ENCODE results near the gene TRAPPC11. TPM values are rescaled to one million over a fixed set of nuclear protein-coding genes. Genes with fewer than 3 reads are reported as not detected.

The TRAPPC11 gene
- total RNA-seq: 10 to 100 TPM; 25.0 to 32.6 TPM

DNA sequence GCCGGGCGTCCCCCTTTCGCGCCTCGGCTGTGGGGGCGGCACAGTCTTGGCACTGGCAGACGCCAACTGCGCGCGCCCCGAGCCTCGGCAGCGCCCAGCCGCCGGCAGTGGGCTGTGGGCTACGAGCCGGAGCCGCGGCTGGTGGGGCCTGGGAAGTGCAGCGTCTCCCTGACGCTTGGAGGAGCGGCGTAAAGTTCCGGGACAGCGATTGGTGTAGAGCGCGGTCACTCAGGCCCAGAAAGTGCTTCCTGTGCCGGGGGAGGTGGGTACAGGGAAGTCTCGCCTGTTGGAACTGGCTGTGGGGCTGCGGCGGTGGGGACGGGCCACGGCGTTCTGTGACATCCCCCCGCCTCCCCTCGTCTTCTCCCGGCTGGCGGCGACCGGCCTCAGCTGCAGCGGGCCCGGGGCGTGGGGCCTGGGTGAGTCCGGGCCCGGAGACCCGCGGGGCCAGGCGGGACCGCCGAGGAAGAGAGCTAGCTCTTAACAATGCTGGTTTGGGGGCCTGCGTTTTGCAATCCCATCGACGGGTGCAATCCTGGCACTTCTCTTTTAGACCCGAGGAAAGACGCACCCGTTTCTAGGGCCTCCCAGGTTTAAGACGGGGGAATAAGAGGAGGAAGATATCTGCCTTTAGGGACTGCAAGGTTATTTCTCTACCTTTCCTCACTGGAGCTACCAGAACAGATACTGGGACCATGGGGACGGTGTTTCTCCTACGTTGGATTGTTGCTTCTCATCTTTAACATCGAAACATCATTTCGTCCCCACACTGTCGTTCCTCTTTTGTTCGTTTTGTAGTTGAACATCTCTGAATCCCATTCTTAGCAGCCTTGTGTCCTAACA lies at the start of gene TRAPPC11, which contains the start of gene RWDD4:
TRAPPC11 (plus strand) TSS at position 265 of the 843 bp plus-strand sequence. CDS start 4,575 bp downstream, outside the sequence.
RWDD4 (minus strand) TSS at position 157 of the 843 bp plus-strand sequence. CDS start 233 bp downstream, outside the sequence.
- Mint-ChIP-seq H3K4me3 (peak within 1 kb of the TSS; percentile 96), H3K36me3 (ENCODE audit: low read depth) (peaks cover 5% of the 10 kb centered on the region), H3K27me3 (ENCODE audit: low read depth) (no peaks in the 10 kb centered on the region), H3K27ac (peak within 1 kb of the TSS; percentile 68), H3K4me1 (ENCODE audit: low read depth) (peaks cover 32% of the 10 kb centered on the region), H3K9me3 (no peaks in the 10 kb centered on the region)
- peak; percentile 98 for DNase-seq
- CTCF ChIA-PET: interaction anchor here (0.5 to 1.3 kb wide), 2 partner anchors 155 to 757 kb away, joined by 4 read pairs; no protein-coding TSS in a partner anchor
- intact Hi-C loops (cut with micrococcal nuclease): loop anchor here (1.0 to 10.0 kb wide), 8 partner anchors 22 to 1736 kb away; partner anchors contain the start of genes ACSL1, CASP3, CDKN2AIP and DCTD

DNA sequence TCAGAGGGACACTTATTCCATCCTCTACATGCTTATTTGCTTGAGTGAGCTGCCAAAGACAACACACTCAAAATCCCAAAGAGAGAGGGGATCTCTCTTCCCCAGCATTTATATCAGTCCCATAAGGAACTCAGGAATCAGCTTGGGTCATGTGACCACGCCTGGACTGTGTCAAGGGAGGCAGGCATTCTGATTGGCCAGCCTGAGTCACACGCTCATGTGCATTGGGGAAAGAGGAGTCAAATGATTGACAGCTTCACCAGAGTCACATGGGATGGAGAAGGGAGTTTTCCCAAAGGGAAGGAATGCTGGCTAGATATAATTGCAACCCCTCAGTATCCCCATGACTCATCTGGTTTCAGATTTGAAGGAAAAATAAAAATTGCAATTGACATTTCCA lies 49.1 kb upstream of the TRAPPC11 start:
- intact Hi-C loops (cut with micrococcal nuclease): no loop called here
- CTCF ChIA-PET: interaction anchor here (0.9 kb wide), 1 partner anchor 135 kb away, joined by 4 read pairs; no protein-coding TSS in a partner anchor

DNA sequence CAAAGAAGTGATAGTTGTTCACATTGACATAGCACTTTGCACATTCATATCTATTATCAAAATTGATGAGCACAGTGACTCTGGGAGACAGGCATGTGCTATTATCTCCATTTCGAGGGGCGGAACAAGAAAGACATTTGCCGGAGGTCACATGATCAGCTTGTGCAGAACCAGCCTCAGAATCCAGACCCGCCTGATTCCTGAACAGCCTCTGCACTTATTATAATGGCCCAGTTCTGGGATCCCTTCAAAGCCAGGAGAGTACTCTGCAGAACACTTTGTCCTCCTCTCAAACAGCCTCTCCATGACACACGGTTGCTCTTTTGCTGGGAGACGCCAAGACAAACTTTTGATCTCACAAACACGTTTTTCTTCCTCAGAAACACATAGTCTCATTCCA lies 48.5 kb upstream of the TRAPPC11 start:
- CTCF ChIA-PET: interaction anchor here (0.9 kb wide), 1 partner anchor 136 kb away, joined by 4 read pairs; no protein-coding TSS in a partner anchor
- H3K36me3 Mint-ChIP-seq (ENCODE audit: low read depth): no peaks in the 10 kb centered on the region
- peaks cover 2% of the 10 kb centered on the region for H3K27me3 Mint-ChIP-seq (ENCODE audit: low read depth)
- intact Hi-C loops (cut with micrococcal nuclease): no loop called here
- H3K4me3 Mint-ChIP-seq: no peak overlapping the region
- no peaks in the 10 kb centered on the region for H3K9me3 Mint-ChIP-seq
- DNase-seq: no peak
- no peaks in the 10 kb centered on the region for H3K4me1 Mint-ChIP-seq (ENCODE audit: low read depth)
- no peak overlapping the region for H3K27ac Mint-ChIP-seq

More for the DNA sequence above, 49.1 kb upstream of the TRAPPC11 start:
- Mint-ChIP-seq H3K27ac (no peak overlapping the region), H3K4me3 (no peak overlapping the region), H3K4me1 (ENCODE audit: low read depth) (no peaks in the 10 kb centered on the region), H3K36me3 (ENCODE audit: low read depth) (no peaks in the 10 kb centered on the region), H3K9me3 (no peaks in the 10 kb centered on the region), H3K27me3 (ENCODE audit: low read depth) (peaks cover 2% of the 10 kb centered on the region)
- no peak for DNase-seq

DNA sequence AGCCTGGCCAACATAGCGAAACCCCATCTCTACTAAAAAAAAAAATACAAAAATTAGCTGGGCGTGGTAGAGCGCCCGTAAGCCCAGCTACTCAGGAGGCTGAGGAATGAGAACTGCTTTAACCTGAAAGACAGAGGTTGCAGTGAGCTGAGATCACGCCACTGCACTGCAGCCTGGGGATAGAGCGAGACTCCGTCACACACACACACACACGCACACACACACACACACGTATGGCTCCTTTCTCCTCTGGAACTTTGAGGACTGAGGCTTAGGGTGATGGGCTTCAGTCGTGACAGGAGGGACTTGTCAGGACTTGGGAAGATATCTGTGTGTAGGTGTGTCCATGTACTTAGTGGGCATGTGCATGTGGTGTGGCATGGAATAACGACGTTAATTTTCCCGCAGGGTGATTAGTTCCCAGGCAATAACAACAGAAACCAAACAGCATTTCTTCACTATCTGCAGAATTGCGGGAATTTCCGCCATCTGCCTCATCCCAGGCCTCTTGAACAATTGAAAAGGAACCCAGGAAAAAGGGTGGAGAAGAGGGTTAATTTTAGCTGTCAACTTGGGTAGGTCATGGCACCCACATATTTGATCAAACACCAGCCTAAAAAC lies 47.8 kb upstream of the TRAPPC11 start:
- H3K4me3 Mint-ChIP-seq: no peak overlapping the region
- H3K4me1 Mint-ChIP-seq (ENCODE audit: low read depth): no peaks in the 10 kb centered on the region
- H3K36me3 Mint-ChIP-seq (ENCODE audit: low read depth): no peaks in the 10 kb centered on the region
- CTCF ChIA-PET: no interaction called here
- H3K27ac Mint-ChIP-seq: no peak overlapping the region
- H3K9me3 Mint-ChIP-seq: no peaks in the 10 kb centered on the region
- intact Hi-C loops (cut with micrococcal nuclease): no loop called here
- no peak for DNase-seq
- peaks cover 2% of the 10 kb centered on the region for H3K27me3 Mint-ChIP-seq (ENCODE audit: low read depth)

DNA sequence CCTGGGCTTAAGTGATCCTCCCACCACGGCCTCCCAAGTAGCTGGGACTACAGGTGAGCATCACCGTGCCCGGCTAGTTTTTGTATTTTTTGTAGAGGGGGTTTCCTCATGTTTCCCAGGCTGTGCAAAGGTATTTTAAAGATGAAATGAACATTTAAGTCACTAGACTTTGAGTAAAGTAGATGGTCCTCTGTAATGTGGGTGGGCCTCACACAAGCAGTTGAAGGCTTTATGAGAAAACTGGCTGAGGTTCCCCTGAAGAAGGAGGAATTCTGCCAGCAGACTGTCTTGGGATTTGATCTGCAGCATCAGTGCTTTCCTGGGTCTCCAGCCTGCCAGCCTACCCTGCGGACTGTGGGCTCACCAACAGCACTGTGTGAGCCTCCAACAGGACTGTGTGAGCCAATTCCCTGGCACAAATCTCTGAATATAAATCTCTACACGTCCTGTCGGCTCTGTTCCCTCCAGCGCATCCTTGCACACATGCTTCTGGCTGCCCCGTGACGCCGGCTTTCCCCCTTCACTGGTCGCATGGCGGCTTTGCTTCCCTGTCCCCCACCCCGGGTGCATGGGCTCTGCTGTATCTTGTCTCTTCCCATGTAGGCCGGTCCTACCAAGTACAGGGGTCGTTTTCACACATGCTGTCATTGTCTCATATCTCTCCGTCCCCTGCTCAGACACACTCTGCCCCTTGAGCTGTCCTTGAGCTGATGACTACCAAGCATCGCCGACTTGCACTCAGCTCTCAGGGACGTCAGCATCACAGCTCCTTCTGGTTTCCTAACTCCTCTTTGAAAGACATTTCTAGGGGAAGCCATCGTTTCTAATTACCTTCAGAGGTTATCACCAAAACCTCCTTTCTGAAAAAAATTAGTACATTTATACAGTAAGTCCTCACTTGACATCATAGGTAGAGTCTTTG lies 46.5 kb upstream of the TRAPPC11 start:
- Mint-ChIP-seq H3K4me1 (ENCODE audit: low read depth) (no peaks in the 10 kb centered on the region), H3K27me3 (ENCODE audit: low read depth) (peaks cover 2% of the 10 kb centered on the region), H3K27ac (no peak overlapping the region), H3K4me3 (no peak overlapping the region), H3K36me3 (ENCODE audit: low read depth) (no peaks in the 10 kb centered on the region), H3K9me3 (no peaks in the 10 kb centered on the region)
- CTCF ChIA-PET: no interaction called here
- intact Hi-C loops (cut with micrococcal nuclease): no loop called here
- no peak for DNase-seq

DNA sequence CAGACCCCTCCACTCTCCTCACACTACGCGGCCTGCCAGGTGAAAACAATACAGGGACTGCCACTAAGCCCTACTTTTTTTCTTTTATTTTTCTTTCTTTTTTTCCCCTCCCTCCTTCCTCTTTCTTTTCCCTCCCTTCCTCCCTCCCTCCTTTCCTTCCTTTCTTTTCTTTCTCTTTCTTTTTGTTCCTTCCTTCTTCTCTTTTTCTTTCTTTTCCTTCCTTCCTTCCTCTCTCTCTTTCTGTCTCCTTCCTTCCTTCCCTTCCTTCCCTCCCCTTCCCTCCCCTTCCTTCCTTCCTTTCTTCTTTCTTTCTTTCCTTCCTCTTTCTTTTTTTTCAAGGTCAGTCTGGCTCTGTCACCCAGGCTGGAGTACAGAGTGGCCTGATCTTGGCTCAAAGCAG lies 42.0 kb upstream of the TRAPPC11 start:
- CTCF ChIA-PET: no interaction called here

DNA sequence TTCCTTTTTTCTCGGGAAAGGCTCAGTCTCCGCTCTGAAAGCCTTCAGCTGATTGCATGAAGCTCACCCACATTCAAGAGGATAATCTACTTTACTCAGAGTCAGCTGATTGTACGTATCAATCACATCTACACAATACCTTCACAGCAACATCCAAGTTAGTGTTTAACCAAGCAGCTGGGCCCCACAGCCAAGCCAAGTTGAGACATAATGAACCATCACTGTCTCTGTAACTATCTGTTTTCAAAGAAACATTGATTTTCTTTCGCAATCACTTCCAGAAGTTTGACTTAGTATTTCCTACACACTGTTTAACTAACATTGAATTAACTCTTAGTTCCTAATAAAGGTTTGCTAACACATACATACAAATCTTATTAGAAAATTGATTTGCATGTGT lies 40.4 kb upstream of the TRAPPC11 start:
- no peaks in the 10 kb centered on the region for H3K4me1 Mint-ChIP-seq (ENCODE audit: low read depth)
- H3K4me3 Mint-ChIP-seq: no peak overlapping the region
- H3K9me3 Mint-ChIP-seq: no peaks in the 10 kb centered on the region
- no peaks in the 10 kb centered on the region for H3K36me3 Mint-ChIP-seq (ENCODE audit: low read depth)
- H3K27ac Mint-ChIP-seq: no peak overlapping the region
- intact Hi-C loops (cut with micrococcal nuclease): no loop called here
- CTCF ChIA-PET: interaction anchor here (0.6 kb wide), 1 partner anchor 80 kb away, joined by 3 read pairs; no protein-coding TSS in a partner anchor
- DNase-seq: no peak
- H3K27me3 Mint-ChIP-seq (ENCODE audit: low read depth): peaks cover 2% of the 10 kb centered on the region

More for the DNA sequence above, 42.0 kb upstream of the TRAPPC11 start:
- H3K4me1 Mint-ChIP-seq (ENCODE audit: low read depth): no peaks in the 10 kb centered on the region
- intact Hi-C loops (cut with micrococcal nuclease): no loop called here
- no peak overlapping the region for H3K27ac Mint-ChIP-seq
- no peaks in the 10 kb centered on the region for H3K36me3 Mint-ChIP-seq (ENCODE audit: low read depth)
- no peak for DNase-seq
- peaks cover 4% of the 10 kb centered on the region for H3K27me3 Mint-ChIP-seq (ENCODE audit: low read depth)
- H3K4me3 Mint-ChIP-seq: no peak overlapping the region
- H3K9me3 Mint-ChIP-seq: no peaks in the 10 kb centered on the region

DNA sequence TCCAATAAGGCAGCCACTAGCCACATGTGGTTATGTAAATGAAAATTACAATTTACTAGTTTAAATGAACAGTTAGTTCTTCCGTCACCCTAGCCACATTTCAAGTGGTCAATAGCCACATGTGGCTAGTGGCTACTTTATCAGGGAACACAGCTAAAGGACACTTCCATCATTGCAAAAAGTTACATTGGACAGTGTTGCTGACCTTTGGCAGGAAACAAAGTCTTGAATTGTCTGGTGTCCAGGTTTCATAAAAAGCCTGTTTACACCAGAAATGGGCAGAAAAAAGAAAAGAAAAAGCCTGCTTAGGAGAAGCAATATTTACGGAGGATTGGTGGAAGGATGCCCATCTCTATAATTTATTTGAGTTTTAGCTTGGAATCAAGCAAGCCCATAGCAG lies 38.7 kb upstream of the TRAPPC11 start:
- no peak for DNase-seq
- H3K9me3 Mint-ChIP-seq: no peaks in the 10 kb centered on the region
- H3K4me3 Mint-ChIP-seq: no peak overlapping the region
- no peaks in the 10 kb centered on the region for H3K36me3 Mint-ChIP-seq (ENCODE audit: low read depth)
- CTCF ChIA-PET: interaction anchor here (0.6 to 0.8 kb wide), 4 partner anchors 19 to 1050 kb away, joined by 3 to 5 read pairs (median 4); no protein-coding TSS in a partner anchor
- H3K4me1 Mint-ChIP-seq (ENCODE audit: low read depth): no peaks in the 10 kb centered on the region
- H3K27me3 Mint-ChIP-seq (ENCODE audit: low read depth): peaks cover 2% of the 10 kb centered on the region
- intact Hi-C loops (cut with micrococcal nuclease): loop anchor here (10.0 kb wide), 1 partner anchor 544 kb away; no protein-coding TSS in a partner anchor
- no peak overlapping the region for H3K27ac Mint-ChIP-seq

DNA sequence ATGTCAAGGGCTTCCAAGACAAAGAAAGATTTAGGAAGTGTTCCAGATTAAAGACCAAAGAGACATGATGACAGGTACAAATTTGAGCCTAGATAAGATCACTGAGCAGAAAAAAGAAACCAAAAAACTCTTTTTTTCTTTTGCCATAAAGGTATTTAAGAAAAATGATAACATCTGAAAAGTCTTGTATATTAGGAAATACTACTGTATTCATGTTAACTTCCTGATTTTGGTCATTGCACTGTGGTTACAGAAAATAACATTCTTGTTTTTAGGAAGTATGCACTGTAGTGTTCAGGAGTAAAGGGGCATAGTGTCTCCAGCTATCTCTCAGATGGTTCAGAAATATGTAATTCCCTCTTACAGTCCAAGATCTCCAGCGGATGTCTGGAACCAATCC lies 37.2 kb upstream of the TRAPPC11 start:
- CTCF ChIA-PET: no interaction called here
- H3K27ac Mint-ChIP-seq: no peak overlapping the region
- intact Hi-C loops (cut with micrococcal nuclease): loop anchor here (1.0 to 10.0 kb wide), 3 partner anchors 150 to 543 kb away; no protein-coding TSS in a partner anchor
- peaks cover 2% of the 10 kb centered on the region for H3K27me3 Mint-ChIP-seq (ENCODE audit: low read depth)
- no peaks in the 10 kb centered on the region for H3K9me3 Mint-ChIP-seq
- no peak for DNase-seq
- H3K4me3 Mint-ChIP-seq: no peak overlapping the region
- H3K4me1 Mint-ChIP-seq (ENCODE audit: low read depth): no peaks in the 10 kb centered on the region
- H3K36me3 Mint-ChIP-seq (ENCODE audit: low read depth): no peaks in the 10 kb centered on the region

DNA sequence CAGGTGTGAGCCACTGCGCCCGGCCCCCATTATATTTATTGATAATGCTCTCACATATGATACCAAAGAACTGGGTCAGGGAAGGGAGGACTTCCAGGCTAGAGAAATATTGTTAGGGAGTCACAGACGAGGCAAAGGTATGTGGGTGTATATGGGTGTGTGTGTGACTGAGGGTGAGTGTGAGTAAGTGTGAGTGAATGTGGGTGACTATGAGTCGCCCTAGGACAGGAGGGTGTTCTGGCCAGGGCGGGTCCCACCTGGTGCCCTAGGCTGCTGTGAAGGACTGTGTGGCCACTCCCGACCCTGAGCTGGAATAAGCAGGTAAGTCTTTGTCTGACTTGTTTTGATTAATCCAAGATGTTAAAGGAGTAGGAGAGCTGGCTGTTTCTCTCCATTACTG lies 34.5 kb upstream of the TRAPPC11 start:
- Mint-ChIP-seq H3K27ac (no peak overlapping the region), H3K4me3 (no peak overlapping the region), H3K4me1 (ENCODE audit: low read depth) (no peaks in the 10 kb centered on the region), H3K36me3 (ENCODE audit: low read depth) (no peaks in the 10 kb centered on the region), H3K27me3 (ENCODE audit: low read depth) (peaks cover 2% of the 10 kb centered on the region), H3K9me3 (no peaks in the 10 kb centered on the region)
- intact Hi-C loops (cut with micrococcal nuclease): loop anchor here (10.0 kb wide), 1 partner anchor 540 kb away; no protein-coding TSS in a partner anchor
- CTCF ChIA-PET: interaction anchor here (1.6 kb wide), 1 partner anchor 24 kb away, joined by 5 read pairs; no protein-coding TSS in a partner anchor
- DNase-seq: no peak

DNA sequence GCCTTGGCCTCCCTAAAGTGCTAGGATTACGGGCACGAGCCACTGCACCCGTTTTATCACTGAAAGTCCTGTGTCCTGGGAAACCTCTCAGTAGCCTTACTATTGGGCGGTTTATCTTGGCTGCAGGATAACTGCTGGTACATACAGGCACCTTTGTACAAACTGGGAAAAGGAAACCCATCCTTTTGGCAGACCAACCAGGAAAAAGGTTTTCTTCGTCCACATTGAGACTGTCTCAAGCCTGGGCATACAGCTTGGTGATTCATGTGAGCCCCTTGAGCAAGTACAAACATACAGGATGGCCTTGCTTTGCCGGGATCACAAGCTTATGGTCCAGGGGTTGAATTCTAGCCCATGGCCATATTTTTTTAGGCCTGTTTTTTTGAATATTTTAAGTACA lies 32.9 kb upstream of the TRAPPC11 start:
- no peaks in the 10 kb centered on the region for H3K9me3 Mint-ChIP-seq
- intact Hi-C loops (cut with micrococcal nuclease): loop anchor here (10.0 kb wide), 1 partner anchor 539 kb away; no protein-coding TSS in a partner anchor
- no peak overlapping the region for H3K4me3 Mint-ChIP-seq
- H3K36me3 Mint-ChIP-seq (ENCODE audit: low read depth): no peaks in the 10 kb centered on the region
- no peak for DNase-seq
- H3K4me1 Mint-ChIP-seq (ENCODE audit: low read depth): no peaks in the 10 kb centered on the region
- CTCF ChIA-PET: no interaction called here
- no peaks in the 10 kb centered on the region for H3K27me3 Mint-ChIP-seq (ENCODE audit: low read depth)
- no peak overlapping the region for H3K27ac Mint-ChIP-seq
